ENCODE data around the gene RGS4.

RGS4 gene

DNA sequence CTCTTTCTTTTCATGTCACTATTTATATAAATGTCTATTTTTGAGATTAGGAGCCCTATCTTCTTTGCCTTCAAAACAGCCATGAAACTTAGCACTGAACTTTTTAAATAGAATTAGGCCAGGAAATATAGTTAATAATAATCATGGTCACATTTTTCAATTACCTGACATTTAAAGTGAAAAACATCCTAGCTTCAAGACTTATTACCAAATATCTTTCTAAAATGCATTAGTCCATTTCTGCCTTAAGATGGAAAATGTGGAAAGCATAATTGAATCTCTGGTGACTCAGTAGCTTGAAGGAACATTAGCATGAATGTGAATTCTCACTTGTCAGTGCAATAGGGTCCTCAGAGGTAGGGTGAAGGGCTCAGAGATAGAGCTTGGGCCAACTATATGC lies 18.7 kb upstream of the RGS4 start:
- Histone ChIP-seq H3K9me3 (no peaks in the 10 kb centered on the region), H3K27me3 (no peaks in the 10 kb centered on the region)
- TF ChIP-seq, protein P1, sequence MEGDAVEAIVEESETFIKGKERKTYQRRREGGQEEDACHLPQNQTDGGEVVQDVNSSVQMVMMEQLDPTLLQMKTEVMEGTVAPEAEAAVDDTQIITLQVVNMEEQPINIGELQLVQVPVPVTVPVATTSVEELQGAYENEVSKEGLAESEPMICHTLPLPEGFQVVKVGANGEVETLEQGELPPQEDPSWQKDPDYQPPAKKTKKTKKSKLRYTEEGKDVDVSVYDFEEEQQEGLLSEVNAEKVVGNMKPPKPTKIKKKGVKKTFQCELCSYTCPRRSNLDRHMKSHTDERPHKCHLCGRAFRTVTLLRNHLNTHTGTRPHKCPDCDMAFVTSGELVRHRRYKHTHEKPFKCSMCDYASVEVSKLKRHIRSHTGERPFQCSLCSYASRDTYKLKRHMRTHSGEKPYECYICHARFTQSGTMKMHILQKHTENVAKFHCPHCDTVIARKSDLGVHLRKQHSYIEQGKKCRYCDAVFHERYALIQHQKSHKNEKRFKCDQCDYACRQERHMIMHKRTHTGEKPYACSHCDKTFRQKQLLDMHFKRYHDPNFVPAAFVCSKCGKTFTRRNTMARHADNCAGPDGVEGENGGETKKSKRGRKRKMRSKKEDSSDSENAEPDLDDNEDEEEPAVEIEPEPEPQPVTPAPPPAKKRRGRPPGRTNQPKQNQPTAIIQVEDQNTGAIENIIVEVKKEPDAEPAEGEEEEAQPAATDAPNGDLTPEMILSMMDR (IDR thresholded peaks at IDR 0.05; ENCODE audit: low read depth, low read length): no peak

GRCh38 chr1:163054181-163054591 lies 15.0 kb upstream of the RGS4 start:
- H3K4me3 ChIP-seq (ENCODE audit: low read depth, low read length): no peak overlapping the region
- H3K36me3 ChIP-seq: no peaks in the 10 kb centered on the region
- peaks cover 19% of the 10 kb centered on the region for H3K4me1 ChIP-seq
- H3K27me3 ChIP-seq: no peaks in the 10 kb centered on the region
- peak; percentile 45 for DNase-seq
- TF ChIP-seq, protein P1 (IDR thresholded peaks at IDR 0.05; ENCODE audit: low read depth, low read length): no peak
- H3K9me3 ChIP-seq: no peaks in the 10 kb centered on the region; the same call in 1 of the 2 replicates

More for the DNA sequence above, 18.7 kb upstream of the RGS4 start:
- Histone ChIP-seq H3K4me3 (ENCODE audit: low read depth, low read length) (no peak overlapping the region), H3K36me3 (no peaks in the 10 kb centered on the region; the same call in 1 of the 2 replicates), H3K4me1 (peaks cover 39% of the 10 kb centered on the region)
- no peak for DNase-seq

DNA sequence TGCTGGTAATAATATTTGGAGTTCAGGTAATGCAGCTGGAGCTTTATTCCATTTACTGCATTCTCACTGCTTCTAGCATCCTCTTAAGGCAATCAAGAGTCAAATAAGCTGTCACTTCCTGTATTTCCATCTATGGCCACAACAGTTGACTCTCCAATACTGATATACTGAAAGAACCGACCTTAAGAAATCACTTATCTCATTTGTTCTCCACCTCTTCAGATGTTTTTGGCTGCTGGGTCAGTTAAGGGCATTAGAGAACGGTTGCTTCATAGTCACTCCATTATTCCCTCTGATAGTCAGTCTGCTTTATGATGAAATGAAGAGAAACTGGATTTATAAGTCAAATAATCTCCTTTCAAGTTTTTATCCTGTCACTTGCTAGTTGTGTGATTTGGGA lies 14.2 kb upstream of the RGS4 start:
- TF ChIP-seq, protein P1 (IDR thresholded peaks at IDR 0.05; ENCODE audit: low read depth, low read length): no peak
- no peaks in the 10 kb centered on the region for H3K27me3 ChIP-seq
- no peak for DNase-seq
- no peaks in the 10 kb centered on the region for H3K36me3 ChIP-seq
- H3K9me3 ChIP-seq: no peaks in the 10 kb centered on the region; the same call in 1 of the 2 replicates
- H3K4me1 ChIP-seq: peaks cover 15% of the 10 kb centered on the region
- H3K4me3 ChIP-seq (ENCODE audit: low read depth, low read length): no peak overlapping the region

- peaks cover 15% of the 10 kb centered on the region for H3K4me1 ChIP-seq
- DNase-seq: no peak
- TF ChIP-seq, protein P1 (IDR thresholded peaks at IDR 0.05; ENCODE audit: low read depth, low read length): no peak
These were observed 13.6 kb upstream of the RGS4 start for GRCh38 chr1:163055531-163055930.

DNA sequence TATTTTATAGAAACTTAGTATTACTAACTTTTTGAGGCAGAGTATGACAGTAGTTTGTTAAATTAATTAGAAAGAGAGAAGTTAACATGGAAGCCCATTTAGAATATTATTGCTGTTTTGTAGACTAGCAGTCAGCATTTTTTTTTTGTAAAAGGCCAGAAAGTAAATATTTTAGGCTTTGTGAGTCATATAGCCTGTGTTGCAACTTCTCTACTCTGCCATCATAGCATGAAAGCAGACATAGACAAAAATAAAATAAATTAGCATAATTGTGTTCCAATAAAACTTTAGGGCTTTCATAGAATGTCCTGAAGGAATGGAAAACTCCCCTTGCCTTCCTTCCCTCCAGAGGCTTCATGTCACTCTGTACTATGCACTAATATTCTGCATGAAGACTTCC lies 12.3 kb upstream of the RGS4 start:
- Histone ChIP-seq H3K27me3 (no peaks in the 10 kb centered on the region), H3K4me1 (peaks cover 15% of the 10 kb centered on the region), H3K4me3 (ENCODE audit: low read depth, low read length) (no peak overlapping the region), H3K36me3 (no peaks in the 10 kb centered on the region), H3K9me3 (no peaks in the 10 kb centered on the region; the same call in 1 of the 2 replicates)
- DNase-seq: no peak
- TF ChIP-seq, protein P1 (IDR thresholded peaks at IDR 0.05; ENCODE audit: low read depth, low read length): no peak

More at GRCh38 chr1:163055531-163055930, 13.6 kb upstream of the RGS4 start:
- Histone ChIP-seq H3K9me3 (no peaks in the 10 kb centered on the region; the same call in 1 of the 2 replicates), H3K36me3 (no peaks in the 10 kb centered on the region), H3K27me3 (no peaks in the 10 kb centered on the region), H3K4me3 (ENCODE audit: low read depth, low read length) (no peak overlapping the region)

DNA sequence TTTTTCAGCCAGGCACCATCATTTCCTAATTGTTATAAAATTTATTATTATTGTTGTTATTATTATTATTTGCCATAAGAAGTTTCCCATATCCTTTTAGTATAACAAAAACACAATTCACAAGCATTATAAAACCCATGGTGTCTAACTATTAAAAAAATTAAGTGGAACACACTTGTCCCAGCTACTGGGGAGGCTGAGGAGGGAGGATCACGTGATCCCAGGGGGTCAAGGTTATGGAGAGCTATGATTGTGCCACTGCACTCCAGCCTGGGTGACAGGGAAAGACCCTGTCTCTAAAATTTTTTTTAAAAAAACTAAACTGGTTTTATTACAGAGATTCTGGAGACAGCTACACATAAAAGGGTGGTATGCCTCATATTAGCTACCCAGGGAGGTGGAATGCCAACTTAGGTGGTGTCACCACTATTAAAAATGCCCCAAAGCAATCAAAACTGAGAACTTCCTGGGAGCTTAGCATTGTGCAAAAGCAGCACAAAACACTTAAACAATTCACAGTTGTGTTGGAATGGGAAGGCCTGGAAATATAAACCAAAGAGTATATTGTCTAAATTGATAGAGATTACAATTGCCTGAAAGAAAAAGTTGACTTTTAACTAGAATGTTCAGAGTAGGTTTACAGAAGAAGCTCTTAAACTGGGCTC lies 8.7 kb upstream of the RGS4 start:
- H3K4me3 ChIP-seq (ENCODE audit: low read depth, low read length): no peak overlapping the region
- no peaks in the 10 kb centered on the region; the same call in 1 of the 2 replicates for H3K9me3 ChIP-seq
- no peaks in the 10 kb centered on the region for H3K36me3 ChIP-seq
- TF ChIP-seq, protein P1 (IDR thresholded peaks at IDR 0.05; ENCODE audit: low read depth, low read length): no peak
- DNase-seq: no peak
- H3K27me3 ChIP-seq: no peaks in the 10 kb centered on the region
- peaks cover 3% of the 10 kb centered on the region; the same call in 1 of the 2 replicates for H3K4me1 ChIP-seq

All from BE2C (cell line).